Inflammatory macrophage treated with lipopolysaccharide for 1 hour (primary cell): Measurements from ENCODE around the gene CLEC3B.
A peak's percentile ranks its signal among the peaks of the same experiment; 100 is the strongest.
"Not testable (repeated sequence)": the region's sequence is repeated elsewhere in the genome, so short reads cannot be mapped to it uniquely, and the experiment has no call there.

Source experiments
- DNase-seq, 2 donors: peaks; one replicate each; pipeline ENCODE4 v3.0.0-alpha.2; 2020 to 2022

CLEC3B gene

GRCh38 chr3:45026038-45026437 is at the start of gene CLEC3B:
Gene CLEC3B (plus strand): TSS chr3:45026303. CDS start chr3:45026363, 60 bp downstream.
- DNase-seq, result no peak

- no peak for DNase-seq
Measured at GRCh38 chr3:44981220-44981619, 44.9 kb upstream of the CLEC3B start.

GRCh38 chr3:44981751-44982150 is 44.4 kb upstream of the CLEC3B start:
- DNase-seq, result peak in 1 of 2 donors; percentile 41

- DNase-seq, result no peak
Measured at GRCh38 chr3:44982817-44983216, 43.3 kb upstream of the CLEC3B start.

DNA sequence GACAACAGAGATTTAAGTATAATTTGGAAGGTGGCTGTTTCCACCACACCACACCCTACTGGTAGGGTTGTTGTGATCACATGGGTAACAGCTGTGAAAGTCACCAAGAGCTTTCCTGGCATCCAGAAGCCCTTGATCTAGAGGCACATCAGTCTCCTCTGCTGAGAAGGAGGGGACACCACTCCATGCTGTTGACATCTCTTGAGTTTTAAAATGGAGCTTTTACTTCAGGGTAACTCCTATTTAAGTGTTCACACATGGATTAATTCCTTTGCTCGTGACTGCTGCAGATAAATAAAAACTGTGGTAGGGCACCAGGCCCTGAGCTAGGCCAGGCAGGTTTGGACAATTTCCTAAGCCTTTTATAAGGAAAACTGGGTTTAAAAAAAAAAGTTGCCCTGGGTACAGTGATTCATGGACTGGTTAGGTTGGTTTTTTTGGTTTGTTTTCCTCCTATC is 42.6 kb upstream of the CLEC3B start:
- no peak for DNase-seq

GRCh38 chr3:44984335-44984734 is 41.8 kb upstream of the CLEC3B start:
- DNase-seq, result peak in 1 of 2 donors; percentile 29

- not testable (repeated sequence) for DNase-seq
Measured at GRCh38 chr3:44986330-44986729, 39.8 kb upstream of the CLEC3B start.

- DNase-seq, result no peak
Measured at GRCh38 chr3:44987332-44987731, 38.8 kb upstream of the CLEC3B start.

DNA sequence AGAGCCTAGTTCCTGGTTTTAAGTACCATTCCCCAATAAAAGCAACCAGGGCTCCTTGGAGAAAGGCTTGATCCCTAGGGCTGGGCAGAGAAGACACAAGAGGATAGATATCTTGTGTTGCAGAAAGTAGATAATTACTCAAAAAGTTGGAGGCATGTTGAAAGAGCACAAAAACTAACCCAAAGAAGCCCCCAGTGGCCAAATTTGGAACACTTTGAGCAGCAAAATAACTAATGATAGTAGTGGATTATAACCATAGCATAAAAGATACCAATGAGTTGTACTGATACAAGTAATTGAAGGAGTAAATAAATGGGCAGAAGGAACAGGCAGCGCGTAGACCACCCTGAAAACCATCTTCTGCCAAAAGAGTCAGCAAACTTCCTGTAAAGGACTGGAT is 38.0 kb upstream of the CLEC3B start:
- DNase-seq, result peak in 1 of 2 donors; percentile 63

DNA sequence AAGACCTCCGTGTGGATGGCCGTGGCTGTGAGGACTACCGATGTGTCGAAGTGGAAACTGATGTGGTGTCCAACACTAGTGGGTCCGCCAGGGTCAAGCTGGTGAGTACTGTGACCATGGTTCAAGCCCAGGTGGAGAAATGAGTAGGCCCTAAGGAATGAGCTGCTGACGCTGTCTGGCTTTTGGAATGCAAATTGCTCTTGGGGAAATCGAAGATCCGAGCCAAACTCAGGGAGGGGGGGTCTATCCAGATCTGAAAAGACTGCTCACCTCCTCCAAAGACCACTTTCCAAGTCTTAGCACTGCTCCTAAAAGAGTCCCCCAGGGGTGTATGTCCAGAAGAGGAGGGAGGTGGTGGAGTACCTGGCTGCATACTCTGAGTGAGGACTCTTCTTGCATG is 37.0 kb upstream of the CLEC3B start:
- DNase-seq, result no peak

GRCh38 chr3:44989636-44990373 is 36.3 kb upstream of the CLEC3B start:
- DNase-seq, result peak; percentile 28 to 54

- no peak for DNase-seq
Measured at GRCh38 chr3:44991326-44991725, 34.8 kb upstream of the CLEC3B start.

DNA sequence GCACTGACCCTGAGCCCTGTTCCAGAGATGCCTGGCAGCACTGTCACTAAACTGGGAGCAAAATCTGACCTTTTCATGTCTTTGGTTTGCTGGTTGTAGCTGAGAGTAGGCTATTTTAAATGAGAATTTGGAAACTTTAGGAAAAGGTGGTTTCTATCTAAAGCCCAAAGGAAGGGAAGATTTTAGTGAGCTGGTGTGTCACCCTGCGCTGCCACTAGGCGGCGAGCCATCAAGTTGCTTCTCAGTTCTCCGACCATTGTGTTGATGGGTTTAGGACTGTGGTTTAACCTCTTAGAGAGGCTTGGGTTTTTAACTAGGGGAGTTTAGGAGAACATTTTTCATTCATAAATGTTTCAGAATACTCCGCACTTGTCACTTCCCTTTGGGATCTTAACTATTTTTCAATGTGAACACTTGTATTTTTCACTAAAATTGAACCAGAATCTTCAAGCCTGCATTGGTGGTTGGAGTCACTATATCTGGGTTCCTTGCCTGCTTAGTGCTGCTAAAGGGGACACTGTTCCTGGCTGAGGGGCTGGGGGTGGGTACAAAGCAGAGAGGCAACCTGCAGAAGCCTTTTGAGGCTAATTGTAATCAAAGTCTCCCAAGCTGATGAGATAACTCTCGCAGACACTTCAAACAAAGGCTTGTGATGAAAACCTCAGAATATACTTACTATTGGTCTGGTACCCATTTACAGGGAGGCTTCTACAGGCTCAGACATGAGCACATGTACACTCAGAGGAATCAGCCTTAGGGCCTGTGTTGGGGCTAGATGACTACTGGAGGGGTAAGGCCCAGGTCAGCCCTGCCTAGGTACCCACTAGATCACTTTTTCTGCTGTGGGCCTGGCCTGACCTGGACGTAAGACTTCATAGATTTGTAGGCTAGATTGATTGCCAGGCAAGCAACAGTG is 33.3 kb upstream of the CLEC3B start:
- DNase-seq, result peak; percentile 8 to 67

GRCh38 chr3:44993471-44994205 is 32.5 kb upstream of the CLEC3B start:
- DNase-seq, result no peak

GRCh38 chr3:44995142-44995770 is 30.8 kb upstream of the CLEC3B start:
- DNase-seq, result no peak

GRCh38 chr3:44996556-44996969 is 29.5 kb upstream of the CLEC3B start:
- no peak for DNase-seq

GRCh38 chr3:44999782-45000181 is 26.3 kb upstream of the CLEC3B start:
- no peak for DNase-seq

GRCh38 chr3:45000823-45001222 is 25.3 kb upstream of the CLEC3B start:
- DNase-seq, result no peak

GRCh38 chr3:45001738-45002137 is 24.4 kb upstream of the CLEC3B start:
- DNase-seq, result no peak

- no peak for DNase-seq
Measured at GRCh38 chr3:45002139-45002660, 23.9 kb upstream of the CLEC3B start.

DNA sequence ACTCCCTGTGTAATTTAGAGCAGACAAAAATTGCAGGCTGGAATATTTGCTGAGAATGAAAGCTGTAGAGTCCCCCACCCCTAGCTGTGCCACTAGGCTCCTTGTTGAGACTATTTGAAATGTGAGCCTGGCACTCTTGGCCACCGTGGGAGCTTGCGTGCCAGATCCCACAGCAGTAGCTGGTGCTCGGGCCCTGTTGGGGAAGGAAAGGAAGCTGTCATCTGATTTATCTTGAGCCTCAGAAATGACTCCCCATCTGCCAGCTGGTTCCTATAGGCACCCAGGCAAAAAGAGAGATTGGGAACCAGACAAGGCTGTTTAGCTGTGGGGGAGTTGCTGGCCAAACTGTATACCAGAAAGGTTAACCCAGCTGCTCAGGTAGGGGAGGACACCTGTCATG is 23.4 kb upstream of the CLEC3B start:
- no peak for DNase-seq

DNA sequence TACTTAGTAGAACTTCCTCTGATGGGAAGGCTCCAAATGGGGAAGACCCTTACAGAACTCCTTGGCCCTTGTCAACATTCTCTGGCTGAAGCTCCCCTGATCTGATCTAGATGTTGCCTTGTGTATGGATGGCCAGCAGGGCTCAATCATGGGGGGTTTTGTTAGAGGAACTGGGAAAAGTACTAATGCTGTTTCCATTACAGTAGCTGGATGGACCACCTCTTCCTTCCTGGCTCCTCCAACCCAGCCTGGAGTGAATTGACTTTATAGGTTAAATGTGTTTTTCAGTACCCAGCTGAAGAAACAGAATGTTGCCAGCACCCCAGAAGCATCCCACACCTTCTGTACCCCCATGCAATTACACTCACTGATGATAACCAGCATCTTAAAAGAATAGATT is 22.7 kb upstream of the CLEC3B start:
- no peak for DNase-seq
